CD1c-positive myeloid dendritic cell (primary cell): ENCODE data around the gene TDRD7.

Source experiments
- DNase-seq: peaks from one replicate; pipeline ENCODE4 v3.0.0-alpha.2; 2016; ENCODE audit errors: extremely low spot score

Gene TDRD7

GRCh38 chr9:97527626-97528528 lies 116.0 kb downstream of the TDRD7 start:
- DNase-seq: no peak

- no peak for DNase-seq
Observed at GRCh38 chr9:97528529-97529230, 116.8 kb downstream of the TDRD7 start.

GRCh38 chr9:97529363-97530076 lies 117.6 kb downstream of the TDRD7 start:
- DNase-seq: no peak

- no peak for DNase-seq
Observed at GRCh38 chr9:97531888-97532376, 120.0 kb downstream of the TDRD7 start.

GRCh38 chr9:97534185-97534584 lies 122.3 kb downstream of the TDRD7 start:
- no peak for DNase-seq

- no peak for DNase-seq
Observed at GRCh38 chr9:97534961-97535594, 123.2 kb downstream of the TDRD7 start.

GRCh38 chr9:97535771-97536170 lies 123.9 kb downstream of the TDRD7 start:
- DNase-seq: no peak

GRCh38 chr9:97536480-97536879 lies 124.6 kb downstream of the TDRD7 start:
- no peak for DNase-seq

- DNase-seq: no peak
Observed at GRCh38 chr9:97543561-97543960, 131.7 kb downstream of the TDRD7 start.

GRCh38 chr9:97545486-97545885 lies 133.6 kb downstream of the TDRD7 start:
- no peak for DNase-seq
